Neural progenitor cell (in vitro differentiated cells): ENCODE results near the gene ABCC6.
"Not testable (repeated sequence)": the region's sequence is repeated elsewhere in the genome, so short reads cannot be mapped to it uniquely, and the experiment has no call there.

Experiments
- EZH2 ChIP-seq: fragments of 200-600 bp; sonication (generic); IDR thresholded peaks from 2 replicates; pipeline ENCODE4 v1.6.1; 2017; ENCODE audit warnings: antibody characterized with exemption, mild to moderate bottlenecking, moderate library complexity
- EZH2phosphoT487 ChIP-seq: fragments of 200-600 bp; sonication (generic); IDR thresholded peaks from 2 replicates; pipeline ENCODE4 v1.6.1; 2017; ENCODE audit warnings: antibody characterized with exemption
- TF ChIP-seq, protein P1 (sequence below): fragments of 200-600 bp; sonication (generic); IDR thresholded peaks from 2 replicates; pipeline ENCODE4 v1.5.1; 2017; ENCODE audit warnings: antibody characterized with exemption, mild to moderate bottlenecking

GRCh38 chr16:16222850-16223661 lies at the start of gene ABCC6:
- TF ChIP-seq, protein P1, sequence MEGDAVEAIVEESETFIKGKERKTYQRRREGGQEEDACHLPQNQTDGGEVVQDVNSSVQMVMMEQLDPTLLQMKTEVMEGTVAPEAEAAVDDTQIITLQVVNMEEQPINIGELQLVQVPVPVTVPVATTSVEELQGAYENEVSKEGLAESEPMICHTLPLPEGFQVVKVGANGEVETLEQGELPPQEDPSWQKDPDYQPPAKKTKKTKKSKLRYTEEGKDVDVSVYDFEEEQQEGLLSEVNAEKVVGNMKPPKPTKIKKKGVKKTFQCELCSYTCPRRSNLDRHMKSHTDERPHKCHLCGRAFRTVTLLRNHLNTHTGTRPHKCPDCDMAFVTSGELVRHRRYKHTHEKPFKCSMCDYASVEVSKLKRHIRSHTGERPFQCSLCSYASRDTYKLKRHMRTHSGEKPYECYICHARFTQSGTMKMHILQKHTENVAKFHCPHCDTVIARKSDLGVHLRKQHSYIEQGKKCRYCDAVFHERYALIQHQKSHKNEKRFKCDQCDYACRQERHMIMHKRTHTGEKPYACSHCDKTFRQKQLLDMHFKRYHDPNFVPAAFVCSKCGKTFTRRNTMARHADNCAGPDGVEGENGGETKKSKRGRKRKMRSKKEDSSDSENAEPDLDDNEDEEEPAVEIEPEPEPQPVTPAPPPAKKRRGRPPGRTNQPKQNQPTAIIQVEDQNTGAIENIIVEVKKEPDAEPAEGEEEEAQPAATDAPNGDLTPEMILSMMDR = not testable (repeated sequence)
- TF ChIP-seq EZH2, EZH2phosphoT487: not testable (repeated sequence)
